CD14-positive monocyte (primary cell): ENCODE results near the gene AIRE. TPM values are rescaled to one million over a fixed set of nuclear protein-coding genes. Genes with fewer than 3 reads are reported as not detected.

Experiments used
- DNase-seq, 3 donors: peaks; one replicate each; pipeline ENCODE4 v3.0.0-alpha.2; 2011 to 2022
- H2AFZ ChIP-seq: 2 replicates; pipeline ENCODE4 v1.6.0; 2012; ENCODE audit warnings: mild to moderate bottlenecking, low read depth, low read length, inconsistent platforms; ENCODE audit not compliant: insufficient read depth, poor library complexity, severe bottlenecking
- H3K27ac ChIP-seq, 2 donors: 1 replicate in 1 of 2; 2 replicates in 1 of 2; pipeline ENCODE4 v1.5.1; 2012 to 2013; ENCODE audit warnings: low read length in 2 of 2, control low read depth in 1 of 2, inconsistent platforms in 1 of 2, low read depth in 1 of 2, mild to moderate bottlenecking in 1 of 2
- H3K27me3 ChIP-seq, 2 donors: one replicate each; pipeline versions ENCODE4 v1.6.0 to v1.6.1; 2011 to 2013; ENCODE audit warnings: low read length in 2 of 2; ENCODE audit not compliant: control insufficient read depth in 2 of 2, insufficient read depth in 2 of 2
- H3K36me3 ChIP-seq, 2 donors: replicated peaks in 1 of 2; 1 replicate in 1 of 2; 2 replicates in 1 of 2; pipeline versions ENCODE4 v1.5.1 to v1.6.1; 2012 to 2013; ENCODE audit warnings: low read length in 2 of 2, control low read depth in 1 of 2, inconsistent platforms in 1 of 2, mild to moderate bottlenecking in 1 of 2; ENCODE audit not compliant: insufficient read depth in 2 of 2, control insufficient read depth in 1 of 2
- H3K4me1 ChIP-seq, 2 donors: 1 replicate in 1 of 2; 2 replicates in 1 of 2; pipeline versions ENCODE4 v1.5.1 to v1.6.1; 2012 to 2013; ENCODE audit warnings: low read length in 2 of 2, control low read depth in 1 of 2, inconsistent platforms in 1 of 2, mild to moderate bottlenecking in 1 of 2, moderate library complexity in 1 of 2; ENCODE audit not compliant: insufficient read depth in 2 of 2, control insufficient read depth in 1 of 2
- H3K4me2 ChIP-seq: replicated peaks from 2 replicates; pipeline ENCODE3; 2012; ENCODE audit warnings: low read length, moderate library complexity, mild to moderate bottlenecking; ENCODE audit not compliant: poor library complexity, severe bottlenecking; ENCODE audit errors: extremely low read depth
- H3K4me3 ChIP-seq, 3 experiments: fragments of 200-600 bp in 1 of 3; sonication (generic) in 1 of 3; replicated peaks in 1 of 3; 1 replicate in 2 of 3; 2 replicates in 1 of 3; pipeline ENCODE4 v1.5.1; 2011 to 2013; ENCODE audit warnings: low read length in 3 of 3, mild to moderate bottlenecking in 3 of 3, control low read depth in 2 of 3, low read depth in 2 of 3, inconsistent platforms in 1 of 3, moderate library complexity in 1 of 3
- H3K79me2 ChIP-seq: 2 replicates; pipeline ENCODE4 v1.6.0; 2012; ENCODE audit warnings: mild to moderate bottlenecking, control low read depth, inconsistent platforms, low read length, moderate library complexity; ENCODE audit not compliant: insufficient read depth
- H3K9ac ChIP-seq: 2 replicates; pipeline ENCODE4 v1.6.0; 2017; ENCODE audit warnings: low read length, mild to moderate bottlenecking; ENCODE audit not compliant: insufficient read depth, poor library complexity, severe bottlenecking
- H3K9me3 ChIP-seq, 2 donors: replicated peaks in 1 of 2; 1 replicate in 1 of 2; 2 replicates in 1 of 2; pipeline versions ENCODE4 v1.5.1 to v1.6.1; 2012 to 2013; ENCODE audit warnings: low read length in 2 of 2, control low read depth in 1 of 2; ENCODE audit not compliant: control insufficient read depth in 1 of 2, insufficient read depth in 1 of 2
- H4K20me1 ChIP-seq: 2 replicates; pipeline ENCODE4 v1.6.0; 2012; ENCODE audit warnings: mild to moderate bottlenecking, low read length, control low read depth, moderate library complexity; ENCODE audit not compliant: insufficient read depth
- H3K27ac Mint-ChIP-seq, 7 donors: one replicate each; pipeline ENCODE4 v1.8.0; 2020; ENCODE audit warnings: mild to moderate bottlenecking in 7 of 7, mixed read lengths in 7 of 7, moderate library complexity in 6 of 7, inconsistent platforms in 2 of 7
- H3K27me3 Mint-ChIP-seq, 3 donors: one replicate each; pipeline ENCODE4 v1.8.0; 2021 to 2022; ENCODE audit warnings: low read depth in 3 of 3, mild to moderate bottlenecking in 3 of 3, mixed read lengths in 3 of 3, moderate library complexity in 3 of 3, inconsistent platforms in 1 of 3
- H3K36me3 Mint-ChIP-seq, 2 donors: one replicate each; pipeline ENCODE4 v1.8.0; 2020; ENCODE audit warnings: mixed read lengths in 2 of 2, inconsistent platforms in 1 of 2, mild to moderate bottlenecking in 1 of 2
- H3K4me1 Mint-ChIP-seq: one replicate; pipeline ENCODE4 v1.8.0; 2020; ENCODE audit warnings: mild to moderate bottlenecking, mixed read lengths
- H3K4me3 Mint-ChIP-seq, 2 donors: one replicate each; pipeline ENCODE4 v1.8.0; 2020; ENCODE audit warnings: mild to moderate bottlenecking in 2 of 2, mixed read lengths in 2 of 2, moderate library complexity in 1 of 2
- H3K9me3 Mint-ChIP-seq, 7 donors: one replicate each; pipeline ENCODE4 v1.8.0; 2020 to 2022; ENCODE audit warnings: mixed read lengths in 7 of 7, mild to moderate bottlenecking in 6 of 7, moderate library complexity in 6 of 7, inconsistent platforms in 2 of 7
- WGBS: methylation state at CpG from one replicate; pipeline ENCODE4 v1.1.5; 2013; ENCODE audit warnings: missing lambda C conversion rate; ENCODE audit not compliant: insufficient coverage; 5-methylcytosine and 5-hydroxymethylcytosine counted together
- intact Hi-C, 2 donors: fragments of 100-400 bp; cut with micrococcal nuclease; formaldehyde crosslinking; loops; one replicate each; pipeline versions ENCODE4 v1.15.0 to v1.15.1; 2023
- polyA plus RNA-seq, 3 donors: library from polyadenylated mRNA; depleted of rRNA in 1 of 3; unstranded in 2 of 3; stranded (reverse) in 1 of 3; fragments of 300-500 nt in 2 of 3; fragments of >200 nt in 1 of 3; fragmentation: Illumina TruSeq in 2 of 3; gene quantifications; 1 replicate in 2 of 3; 2 replicates in 1 of 3; pipeline ENCODE4 v1.2.3, GENCODE V29; 2012 to 2021
- TF ChIP-seq, protein P1 (sequence below): fragments of 200-600 bp; IDR thresholded peaks from one replicate; pipeline ENCODE4 v1.8.0; 2022; ENCODE audit warnings: antibody characterized with exemption, mild to moderate bottlenecking

AIRE gene
- polyA plus RNA-seq, 3 donors: not detected

GRCh38 chr21:44299458-44300261 lies 14.0 kb downstream of the AIRE start, which contains the start of gene PFKL:
Gene PFKL, plus strand, starts transcription at chr21:44300053. Its CDS starts 53 bp downstream, at chr21:44300106.
- TF ChIP-seq, protein P1, sequence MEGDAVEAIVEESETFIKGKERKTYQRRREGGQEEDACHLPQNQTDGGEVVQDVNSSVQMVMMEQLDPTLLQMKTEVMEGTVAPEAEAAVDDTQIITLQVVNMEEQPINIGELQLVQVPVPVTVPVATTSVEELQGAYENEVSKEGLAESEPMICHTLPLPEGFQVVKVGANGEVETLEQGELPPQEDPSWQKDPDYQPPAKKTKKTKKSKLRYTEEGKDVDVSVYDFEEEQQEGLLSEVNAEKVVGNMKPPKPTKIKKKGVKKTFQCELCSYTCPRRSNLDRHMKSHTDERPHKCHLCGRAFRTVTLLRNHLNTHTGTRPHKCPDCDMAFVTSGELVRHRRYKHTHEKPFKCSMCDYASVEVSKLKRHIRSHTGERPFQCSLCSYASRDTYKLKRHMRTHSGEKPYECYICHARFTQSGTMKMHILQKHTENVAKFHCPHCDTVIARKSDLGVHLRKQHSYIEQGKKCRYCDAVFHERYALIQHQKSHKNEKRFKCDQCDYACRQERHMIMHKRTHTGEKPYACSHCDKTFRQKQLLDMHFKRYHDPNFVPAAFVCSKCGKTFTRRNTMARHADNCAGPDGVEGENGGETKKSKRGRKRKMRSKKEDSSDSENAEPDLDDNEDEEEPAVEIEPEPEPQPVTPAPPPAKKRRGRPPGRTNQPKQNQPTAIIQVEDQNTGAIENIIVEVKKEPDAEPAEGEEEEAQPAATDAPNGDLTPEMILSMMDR: no peak
- under 1% methylated on average over 93 of the region's 94 CpGs for WGBS
- H2AFZ ChIP-seq: peak within 1 kb of the TSS; percentile 76
- Mint-ChIP-seq H3K4me1 (peaks cover 43% of the 10 kb centered on the region), H3K27ac (peak within 1 kb of the TSS; percentile 89 to 93 (median 90)), H3K4me3 (peak within 1 kb of the TSS; percentile 81 to 90), H3K36me3 (peaks cover 3% of the 10 kb centered on the region in 2 donors), H3K9me3 (no peaks in the 10 kb centered on the region), H3K27me3 (peaks cover 2 to 11% (median 4%) of the 10 kb centered on the region in 3 donors)
- peaks cover 43% of the 10 kb centered on the region for H4K20me1 ChIP-seq
- peaks cover 0 to 2% of the 10 kb centered on the region in 2 donors for H3K36me3 ChIP-seq
- no peaks in the 10 kb centered on the region for H3K9me3 ChIP-seq
- peak; percentile 42 to 43 (median 42) for DNase-seq
- peaks cover 37 to 48% of the 10 kb centered on the region in 2 donors for H3K4me1 ChIP-seq
- H3K27ac ChIP-seq: peak within 1 kb of the TSS; percentile 82 to 85
- H3K4me2 ChIP-seq: peak within 1 kb of the TSS; percentile 97
- peak within 1 kb of the TSS; percentile 84 for H3K9ac ChIP-seq
- peak within 1 kb of the TSS; percentile 63 to 85 (median 64) for H3K4me3 ChIP-seq
- H3K27me3 ChIP-seq: peaks cover 0 to 2% of the 10 kb centered on the region in 2 donors
- H3K79me2 ChIP-seq: peaks cover 44% of the 10 kb centered on the region
- intact Hi-C loops: loop anchor here in 1 of 2 donors (2.0 kb wide), 1 partner anchor 39 kb away; the partner anchor contains the start of gene CFAP410

GRCh38 chr21:44300262-44300959 lies 14.7 kb downstream of the AIRE start:
- intact Hi-C loops: loop anchor here in 1 of 2 donors (2.0 kb wide), 1 partner anchor 38 kb away; the partner anchor contains the start of gene CFAP410
- under 1% methylated on average over 61 of the region's 67 CpGs for WGBS
- H3K9ac ChIP-seq: peak overlapping the region; percentile 84
- no peaks in the 10 kb centered on the region for H3K9me3 ChIP-seq
- peak overlapping the region; percentile 63 to 85 (median 64) for H3K4me3 ChIP-seq
- H2AFZ ChIP-seq: peak overlapping the region; percentile 50
- peaks cover 0 to 2% of the 10 kb centered on the region in 2 donors for H3K36me3 ChIP-seq
- DNase-seq: peak; percentile 32 to 51 (median 34)
- H4K20me1 ChIP-seq: peaks cover 51% of the 10 kb centered on the region
- peaks cover 4 to 7% (median 4%) of the 10 kb centered on the region in 3 donors for H3K27me3 Mint-ChIP-seq
- H3K4me3 Mint-ChIP-seq: peak overlapping the region; percentile 80 to 85
- peak overlapping the region in 1 of 2 donors; percentile 78 for H3K27ac ChIP-seq
- H3K4me2 ChIP-seq: peak overlapping the region; percentile 97
- peaks cover 3 to 5% of the 10 kb centered on the region in 2 donors for H3K36me3 Mint-ChIP-seq
- H3K27ac Mint-ChIP-seq: peak overlapping the region in 4 of 7 donors; percentile 53 to 80 (median 70)
- H3K79me2 ChIP-seq: peaks cover 52% of the 10 kb centered on the region
- peaks cover 37 to 48% of the 10 kb centered on the region in 2 donors for H3K4me1 ChIP-seq
- no peaks in the 10 kb centered on the region for H3K9me3 Mint-ChIP-seq
- peaks cover 0 to under 1% of the 10 kb centered on the region in 2 donors for H3K27me3 ChIP-seq
- H3K4me1 Mint-ChIP-seq: peaks cover 49% of the 10 kb centered on the region
- TF ChIP-seq, protein P1: no peak
